GM18951 (cell line): ENCODE data around the gene PDSS2.

Experiments
- POLR2A ChIP-seq: IDR thresholded peaks from 4 replicates; pipeline ENCODE4 v1.6.1; 2011; ENCODE audit warnings: mild to moderate bottlenecking; ENCODE audit not compliant: insufficient read length, insufficient read depth; ENCODE audit errors: extremely low read depth
- in situ Hi-C: fragments of 300-500 bp; cut with MboI; formaldehyde crosslinking; loops from one replicate; pipeline ENCODE4 v1.12.0; 2022; ENCODE audit warnings: low sequenced_read_pairs, mixed read lengths, inconsistent platforms; ENCODE audit not compliant: unreplicated experiment

The PDSS2 gene

GRCh38 chr6:107267006-107267405, 192.4 kb downstream of the PDSS2 start:
- no peak for TF ChIP-seq POLR2A
- in situ Hi-C loops = no loop called here

GRCh38 chr6:107266563-107266962, 192.8 kb downstream of the PDSS2 start:
- in situ Hi-C loops = no loop called here
- no peak for TF ChIP-seq POLR2A

DNA sequence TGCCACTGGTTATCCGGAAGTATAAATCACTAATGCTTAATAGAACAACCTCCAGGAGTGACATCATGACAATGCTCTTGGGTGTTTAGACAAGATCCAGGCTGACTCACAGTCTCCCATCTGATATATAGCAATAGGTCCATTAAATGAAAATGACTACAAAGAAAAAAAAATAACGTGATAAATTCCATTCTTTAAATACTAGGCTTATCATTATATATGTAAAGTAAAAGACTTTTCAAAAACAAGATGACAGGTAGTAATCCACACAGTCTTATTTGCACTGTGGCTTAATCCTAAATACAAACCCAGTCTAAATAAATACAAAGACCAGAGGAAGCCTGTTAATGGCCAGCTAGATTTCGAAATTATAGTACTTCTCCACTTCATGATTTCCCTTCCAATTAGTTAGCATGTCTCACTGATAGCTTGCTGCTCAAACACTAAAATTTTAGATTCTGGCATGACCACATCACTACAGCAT, 195.0 kb downstream of the PDSS2 start:
- no peak for TF ChIP-seq POLR2A

DNA sequence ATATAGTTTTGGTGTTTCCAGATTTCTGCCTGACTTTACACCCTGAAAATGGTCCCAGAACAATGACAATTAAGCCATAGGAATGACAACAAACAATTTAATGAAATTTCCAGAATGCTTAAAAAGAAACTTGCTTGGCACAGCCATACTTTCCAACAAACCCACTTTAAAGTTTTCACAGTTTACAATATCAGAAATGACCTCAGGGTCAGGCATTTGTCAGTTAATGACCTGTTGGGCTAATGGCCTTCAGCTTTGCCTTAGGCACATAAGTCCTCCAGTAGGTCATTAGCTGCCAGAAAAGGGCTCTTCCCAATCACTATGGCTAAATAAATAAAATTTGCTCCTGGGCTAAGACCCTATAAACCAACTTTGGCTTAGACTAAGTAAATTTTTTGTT, 199.4 kb downstream of the PDSS2 start:
- TF ChIP-seq POLR2A = no peak
- in situ Hi-C loops = no loop called here

More for the DNA sequence above, 195.0 kb downstream of the PDSS2 start:
- in situ Hi-C loops = no loop called here

DNA sequence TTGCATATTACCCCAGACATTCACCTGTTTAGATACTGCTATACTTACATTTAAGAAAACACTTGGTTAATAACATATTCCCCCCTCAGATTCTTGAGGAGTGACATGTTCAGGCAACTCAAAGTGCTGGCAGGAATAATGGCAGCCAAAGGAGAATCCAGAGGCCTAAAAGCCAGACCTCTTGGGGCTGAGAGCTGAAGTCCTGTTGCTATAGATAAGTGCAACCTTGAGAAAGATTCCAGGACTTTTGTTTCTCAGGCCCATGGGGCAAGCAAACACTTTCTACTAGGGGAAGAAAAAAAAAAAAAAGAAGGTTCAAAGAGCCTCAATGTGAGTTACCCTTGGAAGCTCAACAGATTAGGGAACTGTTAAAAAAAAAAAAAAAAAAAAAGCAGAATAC, 211.2 kb downstream of the PDSS2 start:
- TF ChIP-seq POLR2A = no peak
- in situ Hi-C loops = no loop called here

- in situ Hi-C loops = no loop called here
- TF ChIP-seq POLR2A = no peak
Measured at GRCh38 chr6:107246972-107247615, 212.3 kb downstream of the PDSS2 start.

DNA sequence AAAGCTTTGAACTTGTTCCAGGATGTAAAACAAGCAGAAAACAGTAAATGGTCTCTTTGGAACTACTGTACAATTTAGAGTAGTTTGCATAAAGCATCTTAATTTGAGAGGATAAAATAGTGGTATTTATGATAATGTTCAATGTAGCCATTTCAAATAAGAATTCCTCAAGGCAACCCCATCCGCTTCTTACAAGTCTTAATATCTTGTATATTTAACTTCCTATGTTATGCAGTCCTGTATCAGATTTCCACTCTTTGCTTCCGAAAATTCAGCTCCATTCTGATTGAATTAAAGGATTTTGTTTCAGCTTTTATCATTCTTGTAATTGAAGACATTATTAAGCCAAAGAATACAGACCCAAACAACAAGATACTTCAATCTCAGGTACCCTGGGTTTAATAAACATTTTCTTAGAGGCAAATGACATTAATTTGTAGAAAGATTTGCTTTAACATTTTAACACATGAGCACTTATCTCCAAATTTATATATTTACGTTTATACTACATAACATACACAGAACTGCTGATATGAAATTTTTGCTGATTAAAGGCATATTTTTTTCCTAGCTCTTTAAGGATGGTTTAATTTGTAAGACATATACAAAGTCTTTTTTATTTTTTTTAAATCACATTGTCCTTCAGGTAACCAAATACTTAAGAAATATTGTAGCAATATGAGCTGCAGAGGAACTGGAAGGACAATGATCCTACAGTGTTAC, 213.0 kb downstream of the PDSS2 start:
- no peak for TF ChIP-seq POLR2A
- in situ Hi-C loops = no loop called here

GRCh38 chr6:107244742-107245480, 214.5 kb downstream of the PDSS2 start:
- TF ChIP-seq POLR2A = no peak
- in situ Hi-C loops = no loop called here

- in situ Hi-C loops = no loop called here
- TF ChIP-seq POLR2A = no peak
Measured at GRCh38 chr6:107244082-107244741, 215.2 kb downstream of the PDSS2 start.

GRCh38 chr6:107243471-107243870, 215.9 kb downstream of the PDSS2 start:
- no peak for TF ChIP-seq POLR2A
- in situ Hi-C loops = no loop called here

- TF ChIP-seq POLR2A = no peak
- in situ Hi-C loops = no loop called here
Measured at GRCh38 chr6:107237992-107238660, 221.2 kb downstream of the PDSS2 start.

GRCh38 chr6:107235511-107235910, 223.9 kb downstream of the PDSS2 start:
- in situ Hi-C loops = no loop called here
- no peak for TF ChIP-seq POLR2A

GRCh38 chr6:107235007-107235406, 224.4 kb downstream of the PDSS2 start:
- in situ Hi-C loops = no loop called here
- no peak for TF ChIP-seq POLR2A

- TF ChIP-seq POLR2A = no peak
Measured at GRCh38 chr6:107231243-107231642, 228.1 kb downstream of the PDSS2 start.

More at GRCh38 chr6:107231243-107231642, 228.1 kb downstream of the PDSS2 start:
- in situ Hi-C loops = no loop called here
